GM18861 (cell line): ENCODE measurements around the gene TMC7.

Experiments used
- ATAC-seq: cut with Tn5 transposase; IDR thresholded peaks from one replicate; pipeline ENCODE4 v1.9.1; 2021; ENCODE audit not compliant: unreplicated experiment

The TMC7 gene

GRCh38 chr16:19112099-19112407, 128.3 kb downstream of the TMC7 start:
- ATAC-seq, result no peak
